NCI-H2029 (cell line): ENCODE measurements around the gene STOML2.
"Not testable (repeated sequence)": the region's sequence is repeated elsewhere in the genome, so short reads cannot be mapped to it uniquely, and the experiment has no call there.

Experiments
- DNase-seq: peaks from one replicate; lab custom pipeline; 2025; lab: John Stamatoyannopoulos, UW

STOML2 gene, protein sequence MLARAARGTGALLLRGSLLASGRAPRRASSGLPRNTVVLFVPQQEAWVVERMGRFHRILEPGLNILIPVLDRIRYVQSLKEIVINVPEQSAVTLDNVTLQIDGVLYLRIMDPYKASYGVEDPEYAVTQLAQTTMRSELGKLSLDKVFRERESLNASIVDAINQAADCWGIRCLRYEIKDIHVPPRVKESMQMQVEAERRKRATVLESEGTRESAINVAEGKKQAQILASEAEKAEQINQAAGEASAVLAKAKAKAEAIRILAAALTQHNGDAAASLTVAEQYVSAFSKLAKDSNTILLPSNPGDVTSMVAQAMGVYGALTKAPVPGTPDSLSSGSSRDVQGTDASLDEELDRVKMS

DNA sequence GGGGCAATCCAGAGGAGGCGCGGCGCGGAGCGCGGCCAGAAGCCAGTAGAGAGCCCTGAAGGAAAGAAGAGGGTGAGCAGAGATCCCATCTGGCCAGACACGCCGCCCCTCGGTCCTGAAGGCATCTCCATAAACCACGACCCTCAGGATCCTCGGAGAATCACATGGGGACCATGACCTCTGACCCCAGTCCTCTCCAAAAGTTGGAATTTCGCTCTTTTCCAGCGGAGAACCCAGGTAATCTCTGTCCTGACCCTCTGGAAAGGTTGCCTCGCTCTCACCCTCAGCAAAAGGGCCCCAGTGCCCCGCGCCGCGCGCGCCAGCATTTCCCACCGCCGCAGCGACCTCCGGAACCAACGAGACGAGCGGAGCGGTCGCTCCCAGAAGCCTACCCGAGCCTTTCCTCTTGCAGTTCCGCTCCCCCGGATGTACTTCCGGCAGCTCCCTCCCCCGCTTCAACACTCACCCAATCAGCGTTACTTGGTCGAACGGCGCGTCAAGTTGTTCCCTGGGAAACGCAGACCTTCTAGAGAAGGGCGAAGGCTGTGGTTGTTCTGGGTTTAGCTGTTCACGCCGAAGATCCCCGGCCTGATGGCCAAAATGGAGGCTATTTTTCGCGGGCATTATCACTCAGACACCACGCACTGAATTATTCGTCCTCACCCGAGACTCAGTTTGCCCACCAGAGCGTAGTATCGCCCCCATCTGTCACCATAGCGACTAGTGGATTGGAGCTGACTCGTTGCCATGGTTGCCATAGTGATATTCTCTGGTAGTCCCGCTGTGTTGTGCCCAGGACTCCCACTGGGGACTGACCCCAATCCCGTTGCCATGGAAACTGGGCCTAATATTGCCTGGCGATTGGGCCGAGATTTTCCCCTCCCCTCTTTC is at the start of gene STOML2:
Gene STOML2 (minus strand): TSS at position 363 of the 891 bp plus-strand sequence. CDS start 37 bp downstream, at position 326.
- DNase-seq: peak; percentile 95

DNA sequence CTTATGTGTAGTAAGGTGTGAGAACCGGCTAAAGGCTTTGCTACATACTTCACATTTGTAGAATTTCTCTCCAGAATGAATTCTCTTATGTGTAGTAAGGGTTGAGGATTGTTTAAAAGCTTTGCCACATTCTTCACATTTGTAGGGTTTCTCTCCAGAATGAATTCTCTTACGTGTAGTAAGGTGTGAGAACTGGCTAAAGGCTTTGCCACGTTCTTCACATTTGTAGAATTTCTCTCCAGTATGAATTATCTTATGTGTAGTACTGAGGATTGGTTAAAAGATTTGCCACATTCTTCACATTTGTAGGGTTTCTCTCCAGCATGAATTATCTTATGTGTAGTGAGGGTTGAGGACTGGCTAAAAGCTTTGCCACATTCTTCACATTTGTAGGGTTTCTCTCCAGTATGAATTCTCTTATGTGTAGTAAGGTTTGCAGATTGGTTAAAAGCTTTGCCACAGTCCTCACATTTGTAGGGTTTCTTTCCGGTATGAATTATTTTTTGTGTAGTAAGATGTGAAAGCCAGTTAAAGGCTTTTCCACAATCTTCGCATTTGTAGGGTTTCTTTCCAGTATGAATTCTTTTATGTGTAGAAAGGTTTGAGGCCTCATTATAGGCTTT is 45.1 kb upstream of the STOML2 start:
- DNase-seq: not testable (repeated sequence)

DNA sequence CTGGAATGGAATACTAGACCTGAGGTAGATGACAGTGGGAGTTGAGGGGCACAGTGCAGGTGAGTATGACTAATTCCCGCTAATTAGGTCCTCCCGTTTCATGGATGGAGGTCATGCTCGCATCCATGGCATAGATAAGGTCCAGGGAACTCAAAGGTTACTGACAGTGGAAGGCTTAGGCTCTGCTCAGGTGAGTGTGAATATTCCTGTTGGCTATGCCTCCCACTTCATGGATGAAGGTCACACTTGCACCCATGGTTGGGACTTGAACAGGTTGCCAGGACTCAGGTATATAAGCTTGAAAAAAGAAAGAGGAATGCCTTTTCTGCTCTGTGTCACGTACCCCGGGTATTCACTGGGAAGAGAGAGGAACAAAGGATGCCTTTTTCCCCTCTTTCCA is 39.1 kb upstream of the STOML2 start:
- no peak for DNase-seq

DNA sequence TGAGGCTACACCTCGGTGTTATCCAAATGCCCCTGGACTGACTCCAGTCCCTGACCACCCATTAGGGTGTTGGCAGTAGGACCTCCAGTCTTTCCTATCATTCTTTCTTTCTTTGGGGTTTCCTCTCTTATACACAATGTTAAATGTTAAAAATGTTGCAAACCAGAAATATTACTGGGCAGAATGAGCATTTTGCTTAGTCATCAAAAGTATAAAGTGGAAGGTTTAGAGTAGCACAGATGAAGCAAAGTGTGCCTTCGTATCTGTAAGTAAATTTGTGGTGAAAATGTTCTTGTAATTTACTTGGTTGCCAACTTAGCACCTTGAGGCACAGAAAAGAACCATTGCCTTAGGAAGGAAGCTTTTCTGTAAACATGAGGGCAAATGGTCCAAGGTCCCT is 37.2 kb upstream of the STOML2 start:
- no peak for DNase-seq

DNA sequence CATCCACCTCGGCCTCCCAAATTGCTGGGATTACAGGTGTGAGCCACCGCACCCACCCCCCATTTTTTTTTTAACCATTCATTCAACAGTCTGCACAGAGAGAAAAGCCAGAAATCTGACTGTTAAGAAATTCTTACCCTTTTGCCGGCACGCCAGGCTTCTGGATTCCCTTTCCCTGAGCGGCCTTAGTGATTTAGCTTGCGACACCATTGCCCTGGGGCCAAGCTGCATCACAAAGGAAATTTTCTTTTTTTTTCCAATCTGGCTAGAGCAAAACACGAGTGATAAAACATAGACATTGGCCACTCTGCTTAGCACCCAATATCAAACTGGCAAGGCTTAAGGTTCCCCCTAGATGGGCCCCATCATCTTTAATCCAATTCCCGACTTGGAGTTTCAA is 33.9 kb upstream of the STOML2 start:
- no peak for DNase-seq

DNA sequence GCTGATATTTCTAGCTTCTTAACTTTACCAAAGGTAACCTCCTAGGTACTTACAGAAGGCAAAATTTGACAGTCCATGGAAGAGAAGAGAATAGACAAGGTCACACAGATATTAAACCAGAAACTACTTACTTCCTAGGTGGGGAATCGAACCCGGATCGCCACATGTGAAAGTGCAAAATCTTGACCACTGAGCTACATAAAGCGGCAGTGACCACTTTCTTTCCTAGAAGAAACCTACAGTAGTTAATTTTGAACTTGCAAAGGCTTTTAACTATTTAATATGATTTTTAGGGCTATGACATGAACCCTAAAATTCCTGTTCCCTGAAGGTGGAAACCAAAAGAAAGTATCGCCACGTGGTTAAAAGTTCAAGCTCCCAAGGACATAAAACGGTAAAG is 33.1 kb upstream of the STOML2 start:
- no peak for DNase-seq

DNA sequence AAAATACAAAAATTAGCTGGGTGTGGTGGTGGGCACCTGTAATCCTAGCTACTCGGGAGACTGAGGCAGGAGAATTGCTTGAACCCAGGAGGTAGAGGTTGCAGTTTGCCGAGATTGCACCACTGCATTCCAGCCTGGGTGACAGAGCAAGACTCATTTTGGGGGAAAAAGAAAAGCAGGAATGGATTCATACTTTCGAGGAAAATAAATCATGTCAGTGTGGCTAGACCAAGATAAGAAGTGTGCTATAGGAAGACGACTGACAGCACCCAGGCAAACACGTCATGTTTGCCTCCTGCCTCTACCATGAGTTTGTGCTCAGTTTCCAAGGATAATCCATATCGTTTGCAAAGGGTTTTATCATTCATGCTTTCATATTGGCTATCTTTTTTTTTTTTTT is 32.0 kb upstream of the STOML2 start:
- DNase-seq: no peak

DNA sequence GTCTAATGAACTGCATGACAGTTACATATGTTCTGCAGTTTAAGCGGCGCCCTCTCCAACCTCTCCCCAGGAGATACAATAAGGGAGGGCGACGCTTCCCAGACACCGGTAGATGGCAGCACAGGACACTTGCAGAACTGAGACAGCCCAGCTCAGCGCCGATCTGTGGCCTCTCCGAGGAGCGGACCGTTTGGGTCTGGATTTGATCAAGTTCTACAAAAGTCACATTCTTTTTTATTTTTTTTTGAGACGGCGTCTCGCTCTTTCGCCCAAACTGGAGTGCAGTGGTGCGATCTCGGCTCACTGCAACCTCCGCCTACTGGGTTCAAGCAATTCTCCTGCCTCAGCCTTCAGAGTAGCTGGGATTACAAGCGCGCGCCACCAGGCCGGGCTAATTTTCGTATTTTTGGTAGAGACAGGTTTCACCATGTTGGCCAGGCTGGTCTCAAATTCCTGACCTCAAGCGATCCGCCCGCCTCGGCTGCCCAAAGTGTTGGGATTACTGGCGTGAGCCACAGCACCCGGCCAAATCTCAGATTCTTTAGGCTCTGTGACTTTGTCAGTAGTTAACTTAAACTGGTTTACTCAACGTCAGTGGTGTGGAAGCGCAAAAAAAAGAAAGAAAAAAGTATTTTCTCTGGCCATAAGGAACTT is 14.1 kb upstream of the STOML2 start:
- DNase-seq: peak; percentile 89

DNA sequence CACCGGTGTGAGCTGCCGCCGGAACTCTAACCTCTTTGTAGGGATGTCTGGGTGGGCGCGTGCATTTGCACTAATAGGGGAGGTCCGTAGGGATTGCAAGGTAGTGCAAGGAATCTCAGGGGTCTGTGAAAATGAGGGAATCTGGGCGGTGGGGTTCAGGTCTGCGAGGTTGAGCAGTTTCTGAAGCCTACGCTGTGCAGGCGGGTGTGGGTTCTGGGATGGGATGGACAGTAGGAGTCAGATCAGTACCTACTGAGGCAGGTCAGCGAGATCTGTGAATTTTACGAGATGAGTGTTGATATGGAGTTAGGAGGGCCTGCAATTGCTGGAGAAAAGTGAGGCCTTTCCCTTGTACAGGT is 13.6 kb upstream of the STOML2 start:
- DNase-seq: no peak

DNA sequence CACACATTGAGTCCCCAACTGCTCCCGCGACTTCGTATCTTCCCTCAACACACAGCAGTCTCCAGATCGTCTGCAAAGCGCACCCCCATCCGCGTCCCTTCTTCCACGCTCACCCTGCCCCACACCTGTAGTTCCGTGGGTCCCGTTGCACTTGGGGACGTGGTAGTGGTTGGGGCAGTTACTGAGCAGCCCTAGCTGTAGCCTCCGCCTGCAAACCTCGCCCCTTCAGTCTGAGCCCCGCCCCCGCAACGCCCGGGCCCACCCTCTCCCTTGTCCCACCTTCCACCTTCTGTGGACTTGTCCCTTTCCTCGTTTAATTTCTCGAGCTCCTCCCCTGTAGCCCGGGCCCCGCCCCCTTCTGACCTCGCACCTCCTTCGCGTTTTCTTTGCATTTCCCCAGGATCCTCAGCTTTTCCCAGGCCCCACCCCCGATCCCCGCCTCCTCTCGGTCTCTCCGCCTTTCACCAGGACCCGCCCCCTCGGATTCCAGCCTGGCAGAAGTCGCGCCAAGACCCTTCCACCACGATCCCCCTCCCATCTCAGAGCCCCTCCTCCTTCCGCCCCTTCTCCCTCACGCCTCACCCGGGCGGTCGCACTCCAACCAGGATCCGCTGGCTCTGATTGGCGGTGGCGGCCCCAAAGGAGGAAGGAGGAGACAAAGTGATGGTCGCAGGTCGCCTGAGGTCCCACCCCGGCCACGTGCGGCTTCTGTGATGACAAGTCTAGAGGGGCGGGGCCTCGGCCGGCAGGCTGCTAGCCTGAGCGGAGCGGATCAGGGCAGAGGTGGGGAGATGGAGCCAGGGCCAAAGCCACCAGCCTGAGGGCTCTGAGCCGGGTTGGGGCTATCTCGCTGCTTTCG is 13.0 kb upstream of the STOML2 start, which contains the start of gene ATOSB:
Gene ATOSB (minus strand): TSS at position 183 of the 859 bp plus-strand sequence. CDS start 7,588 bp downstream, outside the sequence.
- peak; percentile 97 for DNase-seq

DNA sequence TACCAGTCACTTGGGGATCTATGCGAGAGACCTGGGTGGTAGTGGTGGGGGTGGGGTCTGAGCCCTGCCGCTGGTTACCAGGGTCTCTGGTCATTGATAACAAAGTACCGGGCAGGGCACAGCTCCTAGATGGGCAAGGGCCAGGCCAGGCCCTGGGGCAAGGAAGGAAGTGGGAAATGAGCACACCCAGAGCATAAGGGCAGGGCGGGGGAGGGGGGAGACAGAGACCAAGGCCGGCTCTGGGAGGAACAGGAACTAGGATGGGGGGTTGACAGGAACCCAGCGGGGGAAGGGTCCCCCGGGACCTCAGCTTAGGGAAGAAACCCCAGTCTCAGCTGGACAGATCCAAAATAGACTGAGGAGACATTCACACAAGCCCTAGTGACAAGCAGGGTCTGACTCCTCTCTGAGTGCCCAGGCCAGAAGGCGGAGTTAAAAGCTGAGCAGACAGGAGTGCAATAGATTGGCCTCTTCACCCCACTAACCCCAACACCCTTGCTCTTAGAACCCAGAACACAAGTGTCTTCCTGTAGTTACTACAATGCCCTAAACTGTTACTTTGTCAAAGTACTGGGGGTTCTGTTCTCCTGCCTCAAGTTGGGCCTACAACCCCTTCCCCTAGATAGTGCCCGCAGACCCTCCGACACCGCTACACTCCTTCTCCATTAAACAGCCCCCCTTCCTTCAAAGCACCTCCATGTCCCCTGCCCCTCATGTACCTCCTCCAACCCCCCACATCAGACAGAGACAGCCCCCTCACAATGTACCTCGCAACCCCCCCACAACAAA is 12.1 kb upstream of the STOML2 start:
- no peak for DNase-seq

DNA sequence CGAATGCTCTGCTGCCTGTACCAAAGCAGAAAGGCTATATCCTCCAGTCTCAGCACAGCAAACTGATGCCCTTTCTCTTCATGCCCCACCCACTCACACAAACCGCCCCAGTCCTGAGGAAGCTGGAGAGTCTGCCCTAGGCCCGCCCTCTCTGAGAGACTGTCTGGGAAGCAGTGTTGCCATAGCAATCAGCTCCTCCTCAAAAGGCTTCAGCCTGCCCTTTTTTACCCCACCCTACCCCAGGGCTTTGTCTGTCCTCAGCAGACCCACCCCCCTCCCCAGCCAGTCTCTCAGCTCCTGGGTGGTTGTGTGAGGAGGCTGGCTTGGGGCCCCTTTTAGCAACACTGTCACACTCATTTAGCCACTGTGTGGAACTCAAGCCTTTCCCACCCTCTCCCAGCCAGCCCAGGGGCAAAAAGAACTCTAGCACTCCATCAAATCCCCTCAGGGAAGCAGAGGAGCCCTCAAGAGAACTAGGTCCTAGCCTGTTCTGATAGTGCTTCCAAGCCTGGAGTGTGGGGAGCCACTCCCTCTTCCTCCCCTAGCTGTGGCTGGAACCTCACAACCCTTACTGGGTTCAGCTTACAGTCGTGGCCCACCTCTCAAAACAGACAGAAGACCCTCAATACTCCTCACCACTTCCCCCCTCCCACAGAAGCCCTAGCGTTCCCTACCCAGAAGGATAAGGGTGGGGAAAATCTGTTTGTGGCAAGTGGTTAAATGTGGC is 11.3 kb upstream of the STOML2 start:
- DNase-seq: peak; percentile 87

DNA sequence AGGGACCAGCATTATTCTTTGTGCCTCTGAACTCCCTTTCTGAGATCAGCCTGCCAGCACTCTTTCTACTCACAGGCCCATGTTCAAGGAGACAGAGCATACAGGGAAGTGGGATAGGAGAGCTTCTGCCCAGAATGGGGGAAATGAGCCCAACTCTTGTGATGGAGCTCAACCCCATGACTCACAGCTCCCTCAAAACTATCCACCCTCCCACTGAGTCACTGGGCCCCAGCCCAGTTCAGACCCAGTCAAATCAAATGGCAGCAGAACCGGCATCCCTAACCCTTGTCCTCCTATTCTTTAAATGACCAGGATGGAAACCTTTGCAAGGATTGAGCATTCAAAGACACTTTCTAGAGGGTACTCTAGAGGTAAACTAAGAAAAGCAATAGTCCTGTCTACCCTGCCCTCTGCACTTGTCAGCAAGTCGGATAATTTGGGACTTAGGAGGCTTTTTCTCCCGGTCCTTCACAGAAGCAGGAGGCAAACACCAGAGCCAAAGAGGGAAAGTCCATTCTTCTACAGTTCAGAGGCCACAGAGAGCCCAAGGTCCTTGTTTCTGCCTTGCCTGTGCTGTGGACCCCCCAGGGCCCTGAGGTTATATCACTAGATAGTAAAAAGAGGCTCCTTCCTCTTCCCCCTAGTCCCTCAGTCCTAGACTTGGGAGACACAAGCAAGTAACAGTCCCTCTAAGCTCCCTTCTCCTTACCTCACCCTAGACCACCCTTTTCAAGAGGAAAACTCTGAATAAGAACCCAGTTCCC is 9.5 kb upstream of the STOML2 start:
- no peak for DNase-seq

DNA sequence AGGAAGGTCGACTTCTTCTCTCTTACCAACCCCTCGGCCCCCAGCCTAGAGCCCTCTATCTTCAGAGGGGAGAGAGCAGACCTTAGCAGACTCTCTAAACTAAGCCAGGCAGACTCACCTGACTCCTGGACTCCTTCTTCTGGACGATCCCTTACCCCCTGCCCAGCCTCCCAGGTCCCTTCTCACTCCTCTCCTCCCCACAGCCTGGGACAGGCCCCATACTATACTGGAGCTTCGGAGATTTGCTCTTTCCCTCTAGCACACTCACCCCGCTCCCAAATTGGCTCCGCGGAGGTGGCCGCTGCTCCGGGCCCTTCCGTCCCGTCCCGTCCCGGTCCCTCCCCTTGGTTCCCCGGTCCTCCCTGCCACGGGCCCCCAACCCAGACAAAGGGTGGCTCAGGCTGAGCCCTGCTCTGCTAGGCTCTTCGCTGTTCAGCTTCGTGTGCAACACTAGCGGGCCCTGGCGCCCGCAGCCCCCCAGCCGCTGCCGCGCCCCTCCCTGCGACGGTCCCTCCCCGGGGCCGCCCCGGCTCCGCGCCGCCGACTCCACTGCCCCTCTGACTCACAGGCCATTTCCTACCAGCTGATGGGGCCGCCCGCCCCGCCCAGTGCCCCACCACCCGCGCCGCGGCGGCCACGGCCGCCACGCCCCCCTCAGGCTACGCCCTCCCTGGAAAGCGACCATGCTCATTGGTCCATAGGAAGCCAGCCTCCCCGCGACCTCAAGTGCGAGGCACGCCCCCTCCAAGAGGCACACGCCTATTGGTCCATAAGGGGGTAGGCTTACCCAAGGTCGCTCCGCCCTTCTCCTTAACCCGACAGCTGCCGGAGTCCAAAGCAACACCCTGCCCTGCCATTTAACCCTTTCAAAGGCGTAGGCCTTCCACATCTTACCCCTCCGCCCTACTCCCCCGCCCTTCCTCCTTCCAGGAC is 8.3 kb upstream of the STOML2 start:
- peak; percentile 96 for DNase-seq

DNA sequence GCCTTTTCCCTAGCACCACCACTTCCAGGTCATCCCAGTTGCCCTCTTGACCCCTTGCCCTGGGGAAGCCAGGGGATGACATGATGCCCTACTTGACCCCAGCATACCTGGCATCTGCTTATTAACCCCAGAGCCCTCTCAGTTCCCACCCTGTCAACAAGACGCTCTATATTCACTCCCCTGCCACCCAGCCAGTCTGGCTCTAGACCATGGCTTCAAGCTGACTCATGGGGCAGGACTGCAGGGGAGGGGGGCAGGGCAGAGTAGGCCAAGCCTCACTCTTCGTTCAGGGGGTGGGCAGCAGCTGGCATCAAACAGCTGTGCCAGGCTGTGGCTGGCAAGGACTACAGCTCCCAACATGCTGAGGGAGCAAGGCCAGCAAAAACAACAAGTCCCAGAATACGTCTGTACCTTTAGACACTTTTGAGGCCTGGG is 7.4 kb upstream of the STOML2 start:
- DNase-seq: no peak

DNA sequence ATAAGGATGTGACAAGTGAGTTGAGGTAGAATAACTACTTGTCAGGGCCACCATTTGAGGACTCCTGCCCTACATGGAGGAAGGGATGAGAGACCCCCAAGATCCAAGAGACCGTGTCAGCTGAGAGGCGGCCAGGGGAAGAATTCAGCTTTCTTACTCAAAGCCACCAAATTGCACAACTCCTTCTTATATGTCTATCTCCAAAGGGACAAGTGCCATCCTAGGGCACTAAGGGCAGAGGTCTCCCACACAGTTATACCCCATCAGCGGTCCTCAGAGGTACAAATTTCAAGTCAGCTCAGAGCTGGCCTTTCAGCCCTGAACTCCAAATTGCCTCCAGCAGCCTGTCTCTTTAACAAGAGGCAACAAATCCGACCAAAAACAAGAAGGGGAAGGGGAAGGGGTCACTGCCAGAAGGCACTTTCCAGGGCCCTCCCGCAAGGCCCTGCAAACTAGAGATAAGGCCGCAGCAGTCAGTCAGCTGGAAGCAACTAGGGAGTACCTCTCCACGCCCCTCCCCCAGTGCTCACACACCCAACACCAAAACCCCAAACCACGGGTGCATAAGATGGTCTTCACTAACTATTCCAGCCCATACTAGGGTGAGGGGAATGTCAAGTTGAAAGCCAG is 6.1 kb upstream of the STOML2 start:
- no peak for DNase-seq

DNA sequence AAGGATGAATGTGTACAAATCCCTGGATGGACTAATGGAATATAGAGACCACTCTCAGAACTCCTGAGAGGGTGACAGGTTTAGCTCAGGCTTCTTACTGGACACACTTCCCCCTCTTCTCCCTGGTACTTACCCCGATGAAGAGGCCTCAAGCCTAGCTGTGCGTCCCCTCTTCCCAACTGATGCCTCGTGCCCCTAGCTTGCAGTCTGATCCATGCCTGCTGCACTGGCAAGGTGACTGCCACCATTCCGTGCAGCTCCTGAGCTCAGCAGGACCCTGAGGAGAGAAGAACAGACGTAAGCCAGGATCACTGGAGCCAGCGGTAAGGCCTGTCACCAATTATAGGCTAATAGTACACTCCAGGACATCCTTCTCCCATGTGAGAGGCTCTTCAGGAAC is 5.5 kb upstream of the STOML2 start:
- no peak for DNase-seq
